Measurements from ENCODE around the gene R3HDM2. TPM values are rescaled to one million over a fixed set of nuclear protein-coding genes. Genes with fewer than 3 reads are reported as not detected.
A peak's percentile ranks its signal among the peaks of the same experiment; 100 is the strongest.
"Not testable (repeated sequence)": the region's sequence is repeated elsewhere in the genome, so short reads cannot be mapped to it uniquely, and the experiment has no call there.

The R3HDM2 gene
- total and polyA plus RNA-seq, 12 donors: 21.9 to 91.9 (median 43.2) TPM

- intact Hi-C loops (cut with DNase I): no loop called here
- H3K27ac ChIP-seq: no peak overlapping the region
Measured at GRCh38 chr12:57320639-57321038, 110.2 kb downstream of the R3HDM2 start.

DNA sequence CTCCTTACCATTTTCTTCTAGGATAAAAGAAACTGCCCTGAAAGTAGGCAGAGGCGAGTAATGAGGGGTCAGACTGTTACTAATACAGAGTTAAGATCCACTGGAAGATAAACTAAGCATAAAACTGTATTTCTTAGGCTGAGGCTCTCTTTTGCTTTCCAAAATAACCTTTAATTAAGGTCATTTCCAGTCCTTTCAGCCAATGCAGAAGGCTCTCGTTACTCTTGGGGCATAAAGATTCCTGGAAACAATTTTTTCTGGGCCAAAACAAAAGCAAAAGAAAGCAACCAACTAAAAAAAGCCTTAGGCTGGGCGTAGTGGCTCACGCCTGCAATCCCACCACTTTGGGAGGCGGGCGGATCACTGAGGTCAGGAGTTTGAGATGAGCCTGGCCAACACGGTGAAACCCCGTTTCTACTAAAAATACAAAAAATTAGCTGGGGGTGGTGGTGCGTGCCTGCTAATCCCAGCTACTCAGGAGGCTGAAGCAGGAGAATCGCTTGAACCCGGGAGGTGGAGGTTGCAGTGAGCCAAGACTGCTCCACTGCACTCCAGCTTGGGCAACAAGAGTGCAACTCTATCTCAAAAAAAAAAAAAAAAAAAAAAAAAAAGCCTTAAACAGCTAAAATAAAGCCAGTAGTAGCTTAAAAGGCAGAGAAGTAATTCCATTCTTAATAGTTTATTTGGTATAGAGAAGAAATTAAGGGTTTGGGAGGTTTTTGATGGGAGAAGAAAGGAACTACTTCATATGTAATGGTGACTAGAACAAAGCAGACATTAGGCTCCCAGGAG, 111.0 kb downstream of the R3HDM2 start:
- no peak overlapping the region for H3K4me3 ChIP-seq
- no peaks in the 10 kb centered on the region for H3K9me3 ChIP-seq (replicated peaks in 1 of 3)
- 71 to 89% (median 77%) methylated on average over 11 of the region's 11 CpGs for WGBS, 4 donors
- TF ChIP-seq POLR2A (IDR thresholded peaks at IDR 0.05) (no peak), CTCF (IDR thresholded peaks at IDR 0.05) (no peak)
- H3K27ac ChIP-seq: peak overlapping the region in 2 of 5 donors; percentile 44 to 58
- peak in 2 of 7 donors; percentile 16 to 23 for DNase-seq
- H3K36me3 ChIP-seq (replicated peaks in 1 of 2): no peaks in the 10 kb centered on the region
- no peaks in the 10 kb centered on the region for H3K27me3 ChIP-seq
- peaks cover 0 to 15% of the 10 kb centered on the region in 2 donors for H3K4me1 ChIP-seq (replicated peaks in 1 of 2)
- intact Hi-C loops (cut with DNase I): loop anchor here in 1 of 2 donors (10.0 kb wide), 1 partner anchor 45 kb away; no protein-coding TSS in a partner anchor

More at GRCh38 chr12:57320639-57321038, 110.2 kb downstream of the R3HDM2 start:
- WGBS, 4 donors: 78 to 89% (median 84%) methylated on average over 2 of the region's 2 CpGs
- no peak overlapping the region for H3K4me3 ChIP-seq
- no peaks in the 10 kb centered on the region for H3K27me3 ChIP-seq
- H3K4me1 ChIP-seq (replicated peaks in 1 of 2): peaks cover 0 to 15% of the 10 kb centered on the region in 2 donors
- no peaks in the 10 kb centered on the region for H3K9me3 ChIP-seq (replicated peaks in 1 of 3)
- TF ChIP-seq POLR2A (IDR thresholded peaks at IDR 0.05): no peak
- no peak for TF ChIP-seq CTCF (IDR thresholded peaks at IDR 0.05)
- H3K36me3 ChIP-seq (replicated peaks in 1 of 2): no peaks in the 10 kb centered on the region
- DNase-seq: no peak

DNA sequence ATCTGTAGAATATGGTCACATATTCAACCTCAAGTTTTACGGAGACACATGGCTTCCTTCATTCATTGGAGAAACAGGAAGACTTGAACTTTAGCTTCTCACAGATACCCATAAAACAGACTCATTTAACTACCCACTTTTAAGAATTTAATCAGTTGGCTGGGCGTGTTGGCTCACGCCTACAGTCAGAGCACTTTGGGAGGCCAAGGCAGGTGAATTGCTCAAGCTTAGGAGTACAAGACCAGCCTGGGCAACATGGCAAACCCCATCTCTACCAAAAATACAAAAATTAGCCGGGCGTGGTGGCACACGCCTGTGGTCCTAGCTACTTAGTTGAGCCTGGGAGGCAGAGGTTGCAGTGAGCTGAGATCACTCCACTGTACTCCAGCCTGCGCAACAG, 115.2 kb downstream of the R3HDM2 start:
- intact Hi-C loops (cut with DNase I): loop anchor here in 1 of 2 donors (10.0 kb wide), 1 partner anchor 49 kb away; no protein-coding TSS in a partner anchor
- WGBS, 4 donors: 94 to 98% (median 96%) methylated on average over 7 of the region's 7 CpGs
- H3K4me1 ChIP-seq (replicated peaks in 1 of 2): peaks cover 0 to 15% of the 10 kb centered on the region in 2 donors
- H3K27me3 ChIP-seq: no peaks in the 10 kb centered on the region
- H3K9me3 ChIP-seq (replicated peaks in 1 of 3): no peaks in the 10 kb centered on the region
- H3K36me3 ChIP-seq (replicated peaks in 1 of 2): no peaks in the 10 kb centered on the region
- DNase-seq: no peak
- no peak overlapping the region for H3K27ac ChIP-seq
- TF ChIP-seq CTCF (IDR thresholded peaks at IDR 0.05) (no peak), POLR2A (IDR thresholded peaks at IDR 0.05) (no peak)
- no peak overlapping the region for H3K4me3 ChIP-seq

DNA sequence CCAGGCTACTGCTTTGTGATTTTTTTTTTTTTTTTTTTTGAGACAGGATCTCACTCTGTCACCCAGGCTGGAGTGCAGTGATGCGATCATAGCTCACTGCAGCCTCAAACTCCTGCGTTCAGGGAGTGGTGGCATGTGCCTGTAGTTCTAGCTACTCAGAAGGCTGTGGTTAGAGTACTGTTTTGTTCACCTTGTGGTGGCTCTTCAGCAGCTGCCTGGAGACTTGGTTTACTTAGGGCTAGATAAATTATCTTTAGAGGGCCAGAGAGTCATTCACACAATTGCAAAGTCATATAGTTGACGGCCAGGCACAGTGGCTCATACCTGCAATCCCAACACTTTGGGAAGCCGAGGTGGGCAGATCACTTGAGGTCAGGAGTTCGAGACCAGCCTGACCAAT, 118.6 kb downstream of the R3HDM2 start:
- not testable (repeated sequence) for H3K27ac ChIP-seq; H3K4me1 ChIP-seq (replicated peaks in 1 of 2); H3K27me3 ChIP-seq; H3K4me3 ChIP-seq; DNase-seq; H3K9me3 ChIP-seq (replicated peaks in 1 of 3); H3K36me3 ChIP-seq (replicated peaks in 1 of 2)
- intact Hi-C loops (cut with DNase I): loop anchor here in 1 of 2 donors (10.0 kb wide), 1 partner anchor 53 kb away; no protein-coding TSS in a partner anchor
- 94 to 96% (median 95%) methylated on average over 5 of the region's 5 CpGs for WGBS, 4 donors

All from adrenal gland (tissue), 12 donors.